ENCODE measurements around the gene DDAH2.
A peak's percentile ranks its signal among the peaks of the same experiment; 100 is the strongest.
"Not testable (repeated sequence)": the region's sequence is repeated elsewhere in the genome, so short reads cannot be mapped to it uniquely, and the experiment has no call there.

The DDAH2 gene

DNA sequence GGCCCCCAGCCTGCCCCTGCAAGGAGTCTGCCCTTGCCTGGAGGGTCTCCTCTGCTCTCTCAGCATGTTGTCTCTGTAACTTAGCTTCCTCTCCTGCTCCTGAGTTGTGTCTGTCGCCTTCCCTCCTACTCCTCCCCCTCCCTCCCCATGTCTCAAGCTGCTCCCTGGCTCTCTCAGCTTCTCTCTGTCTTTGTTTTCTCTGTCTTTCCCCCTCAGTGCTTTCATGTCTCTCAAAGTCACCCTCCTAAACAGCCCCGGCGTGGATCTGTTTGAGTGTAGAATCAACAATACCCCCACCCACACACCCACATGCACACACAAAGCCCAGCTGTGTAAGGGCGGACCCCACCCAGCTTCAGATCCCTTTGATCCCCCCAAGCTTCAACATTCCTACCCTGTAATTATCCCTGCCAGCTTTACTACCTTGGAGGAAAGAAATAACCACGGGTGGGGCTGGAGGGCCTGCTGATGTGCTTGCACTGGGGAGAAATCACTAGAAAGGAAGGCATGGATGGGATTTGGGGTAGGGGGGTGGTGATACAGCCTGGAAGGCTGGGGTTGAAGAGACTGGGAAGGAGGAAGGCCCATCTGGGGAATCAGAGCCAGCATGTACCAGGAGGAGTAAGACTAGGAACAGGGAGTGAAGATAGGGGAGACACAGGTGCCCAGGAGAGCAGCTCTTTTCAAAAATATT, 15.0 kb downstream of the DDAH2 start:
- DNase-seq (ENCODE audit: low spot score): no peak

DNA sequence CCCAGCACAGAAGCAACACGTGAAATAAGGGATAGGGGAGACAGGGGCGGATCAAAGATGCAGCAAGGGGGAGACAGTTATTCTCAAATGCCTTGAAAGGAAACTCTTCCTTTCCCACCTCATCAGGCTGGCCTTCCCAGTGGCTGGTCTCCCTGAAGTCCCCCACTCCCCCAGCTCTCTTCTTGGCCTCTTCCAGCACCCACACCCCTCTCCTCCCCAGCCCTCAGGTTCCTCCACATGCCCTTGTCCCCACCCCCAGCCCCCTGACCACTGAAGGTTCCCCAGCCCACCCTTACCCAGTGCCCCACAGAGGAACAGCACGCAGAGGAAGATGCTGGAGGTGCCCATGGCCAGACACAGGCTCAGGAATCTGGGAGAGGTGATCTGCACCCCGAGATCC, 15.6 kb downstream of the DDAH2 start:
- no peak for DNase-seq (ENCODE audit: low spot score)

DNA sequence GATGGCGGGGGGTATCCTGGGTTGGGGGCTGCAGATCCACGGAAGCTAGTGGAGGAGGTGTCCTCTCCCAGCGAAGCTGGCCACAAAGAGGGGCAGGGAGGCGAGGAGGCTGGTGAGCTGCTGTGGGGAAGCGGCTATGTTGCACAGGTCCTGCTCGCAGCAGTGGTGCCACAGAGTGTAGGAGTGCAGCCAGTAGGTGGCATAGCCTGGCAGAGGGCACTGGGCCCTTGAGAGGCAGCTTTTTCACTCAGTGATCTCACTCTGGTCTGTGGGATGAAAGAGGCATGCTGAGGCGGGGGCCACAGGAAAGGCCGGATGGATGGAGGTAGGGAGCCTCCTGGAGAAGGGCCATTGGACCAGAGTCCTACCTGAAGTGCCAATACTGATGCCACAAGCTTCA, 16.8 kb downstream of the DDAH2 start:
- DNase-seq (ENCODE audit: low spot score): no peak

DNA sequence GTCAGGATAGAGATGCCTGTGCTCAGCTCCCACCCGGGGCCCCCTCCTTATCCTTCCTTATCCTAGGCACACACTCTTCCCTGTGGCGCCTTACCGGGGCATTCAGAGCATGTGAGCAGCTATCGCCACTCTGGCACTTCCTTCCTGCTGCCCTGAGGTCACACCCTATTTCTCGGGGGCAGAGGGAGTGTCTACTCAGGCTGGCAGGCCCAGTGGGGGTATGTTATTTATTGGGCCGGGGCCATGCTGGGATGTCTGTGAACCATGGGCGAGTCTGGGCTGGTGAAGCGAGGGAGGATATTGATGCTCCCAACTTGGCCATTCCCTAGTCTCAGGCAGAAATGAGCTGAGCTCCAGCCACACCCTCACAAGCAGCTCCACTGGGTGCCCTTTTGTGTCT, 17.9 kb downstream of the DDAH2 start:
- no peak for DNase-seq (ENCODE audit: low spot score)

DNA sequence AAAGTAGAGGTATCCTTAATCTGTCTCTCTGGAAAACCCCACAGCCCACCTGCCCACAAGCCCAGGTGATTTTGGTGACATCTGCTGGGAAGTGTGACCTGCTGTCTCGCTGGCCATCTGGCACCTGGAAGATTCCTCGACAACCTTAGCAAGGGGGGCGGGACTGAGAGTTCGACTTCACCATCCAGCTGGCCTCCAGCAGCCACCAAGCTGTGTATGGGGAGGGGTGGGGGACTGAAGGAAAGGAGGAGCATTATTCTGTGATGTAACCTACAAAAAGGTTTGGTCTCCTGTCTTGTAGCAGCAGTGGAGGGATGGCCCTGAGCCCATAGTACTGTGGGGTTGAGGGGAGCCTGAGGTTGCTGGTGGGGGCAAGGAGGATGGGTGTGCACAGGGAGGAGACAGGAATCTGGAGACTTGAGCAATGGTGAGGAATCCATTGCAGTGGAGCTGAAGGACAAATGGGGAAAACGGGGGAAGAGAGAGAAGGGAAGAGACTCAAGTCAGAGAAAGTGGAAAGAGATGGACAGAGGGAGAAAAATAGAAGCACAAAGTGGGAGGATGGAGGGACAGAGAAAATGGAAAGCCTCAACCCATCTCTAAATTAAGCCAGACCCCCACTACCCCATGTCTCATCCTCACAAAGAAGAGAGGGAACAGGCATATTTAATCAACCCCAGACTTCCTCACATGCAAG, 18.4 kb downstream of the DDAH2 start:
- DNase-seq (ENCODE audit: low spot score): no peak

DNA sequence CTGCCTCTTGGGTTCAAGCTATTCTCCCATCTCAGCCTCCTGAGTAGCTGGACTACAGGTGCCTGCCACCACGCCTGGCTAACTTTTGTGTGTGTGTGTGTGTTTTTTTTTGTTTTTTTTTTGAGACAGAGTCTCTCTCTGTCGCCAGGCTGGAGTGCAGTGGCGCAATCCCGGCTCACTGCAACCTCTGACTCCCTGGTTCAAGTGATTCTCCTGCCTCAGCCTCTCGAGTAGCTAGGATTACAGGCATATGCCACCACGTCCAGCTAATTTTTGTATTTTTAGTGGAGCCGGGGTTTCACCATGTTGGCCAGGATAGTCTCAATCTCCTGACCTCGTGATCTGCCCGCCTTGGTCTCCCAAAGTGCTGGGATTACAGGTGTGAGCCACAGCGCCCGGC, 19.9 kb downstream of the DDAH2 start:
- DNase-seq (ENCODE audit: low spot score): not testable (repeated sequence)

DNA sequence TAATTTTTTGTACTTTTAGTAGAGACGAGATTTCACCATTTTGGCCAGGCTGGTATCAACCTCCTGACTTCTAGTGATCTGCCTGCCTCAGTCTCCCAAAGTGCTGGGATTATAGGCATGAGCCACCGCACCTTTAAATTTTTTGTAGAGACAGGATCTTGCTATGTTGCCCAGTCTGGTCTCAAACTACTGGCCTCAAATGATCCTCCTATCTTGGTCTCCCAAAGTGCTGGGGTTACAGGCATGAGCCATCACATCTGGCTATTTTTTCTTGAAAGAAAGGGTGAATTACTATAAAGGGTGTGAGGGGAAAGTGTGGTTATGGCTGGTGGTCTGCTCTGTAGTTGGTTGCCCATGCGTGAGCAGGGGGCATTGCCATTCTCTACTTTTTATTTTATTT, 20.9 kb downstream of the DDAH2 start:
- no peak for DNase-seq (ENCODE audit: low spot score)

DNA sequence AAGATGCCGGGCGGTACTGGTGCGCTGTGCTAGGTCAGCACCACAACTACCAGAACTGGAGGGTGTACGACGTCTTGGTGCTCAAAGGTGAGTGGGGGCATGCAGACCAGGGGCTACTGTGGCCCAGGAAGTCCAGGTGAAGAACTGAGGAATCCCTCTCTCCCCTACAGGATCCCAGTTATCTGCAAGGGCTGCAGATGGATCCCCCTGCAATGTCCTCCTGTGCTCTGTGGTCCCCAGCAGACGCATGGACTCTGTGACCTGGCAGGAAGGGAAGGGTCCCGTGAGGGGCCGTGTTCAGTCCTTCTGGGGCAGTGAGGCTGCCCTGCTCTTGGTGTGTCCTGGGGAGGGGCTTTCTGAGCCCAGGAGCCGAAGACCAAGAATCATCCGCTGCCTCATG, 21.4 kb downstream of the DDAH2 start:
- DNase-seq (ENCODE audit: low spot score): no peak

DNA sequence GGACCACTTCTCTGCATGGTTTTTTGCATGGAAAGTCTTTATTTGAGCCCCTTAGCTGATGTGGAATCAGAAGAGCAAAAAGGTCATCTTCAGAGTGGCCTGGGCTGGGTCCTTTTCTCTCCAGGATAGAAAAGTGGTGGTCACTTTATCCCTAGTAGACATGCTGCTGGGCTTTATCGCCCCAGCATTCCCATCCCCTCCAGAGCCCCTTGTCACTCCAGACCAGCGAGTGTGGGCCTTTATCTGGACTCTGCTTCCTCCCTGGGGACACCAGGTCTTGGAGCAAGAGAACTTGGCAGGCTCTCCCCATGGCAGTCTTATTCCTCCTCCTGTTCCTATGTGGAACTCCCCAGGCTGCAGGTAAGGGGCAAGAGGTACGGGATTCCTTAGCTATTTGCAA, 22.5 kb downstream of the DDAH2 start, which contains the start of gene LY6G6F:
Gene LY6G6F (plus strand): TSS at position 268 of the 400 bp plus-strand sequence. CDS start 41 bp downstream, at position 309.
- no peak for DNase-seq (ENCODE audit: low spot score)

DNA sequence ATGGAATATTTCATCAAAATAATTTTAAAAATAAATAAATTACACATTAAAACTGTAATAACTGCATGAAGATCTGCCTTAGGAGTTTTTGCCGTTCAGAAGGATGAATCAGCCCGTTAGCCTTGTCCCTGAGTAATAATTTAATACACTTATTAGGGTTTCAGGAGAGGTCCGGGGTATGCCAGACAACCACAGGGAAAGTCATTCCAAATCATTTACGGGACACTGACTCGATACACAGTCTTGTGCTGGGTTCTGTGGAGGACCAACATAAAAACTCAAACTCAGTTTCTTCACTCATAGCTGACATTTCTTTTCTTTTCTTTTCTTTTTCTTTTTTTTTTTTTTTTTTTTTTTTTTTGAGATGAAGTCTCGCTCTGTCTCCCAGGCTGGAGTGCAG, 23.2 kb downstream of the DDAH2 start:
- no peak for DNase-seq (ENCODE audit: low spot score)

DNA sequence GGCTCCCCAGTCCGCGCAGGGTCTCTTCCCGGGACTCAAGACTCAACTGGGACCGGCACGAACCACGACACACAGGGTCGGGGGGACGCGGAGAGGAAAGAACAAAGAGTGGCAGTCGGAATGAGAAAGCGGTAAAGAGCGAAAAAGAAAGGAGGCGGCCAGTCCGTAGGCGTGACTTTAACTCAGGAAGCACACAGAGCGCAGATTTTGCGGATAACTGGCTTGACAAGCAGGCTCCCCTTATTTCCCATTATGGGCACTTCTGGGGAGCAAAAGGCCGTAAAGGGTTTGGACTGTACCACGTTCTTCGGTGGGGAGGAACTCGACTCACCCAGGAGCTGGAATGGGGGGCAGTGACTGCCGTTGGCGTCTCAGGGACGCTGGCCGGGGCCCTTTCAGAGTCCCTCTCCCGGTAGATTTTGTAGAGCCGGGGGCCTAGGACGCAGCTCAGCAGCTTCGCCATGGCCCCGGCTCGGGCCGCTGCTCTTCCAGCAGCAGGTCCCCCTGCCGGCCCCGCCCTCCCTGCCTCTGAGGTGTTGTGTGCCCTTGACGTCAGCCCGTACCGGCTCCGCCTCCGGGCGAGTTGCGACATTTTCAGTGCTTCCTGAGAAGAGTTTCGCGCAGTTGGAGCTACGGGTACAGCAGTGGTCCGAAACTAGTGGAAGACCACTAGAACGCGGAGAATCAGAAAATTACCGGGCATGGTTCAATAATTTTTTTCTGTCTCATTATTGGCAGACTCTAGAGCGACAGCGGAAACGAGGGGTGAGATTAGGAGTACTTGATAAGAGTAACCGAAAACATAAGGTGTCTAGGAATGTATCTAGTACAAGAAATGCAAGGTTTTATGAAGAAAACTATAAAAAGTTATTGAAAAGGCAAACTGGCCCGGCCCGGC, 26.0 kb downstream of the DDAH2 start, which contains the start of gene ABHD16A:
Gene ABHD16A (minus strand): TSS at position 506 of the 898 bp plus-strand sequence. CDS start 43 bp downstream, at position 463.
- peak; percentile 99 for DNase-seq (ENCODE audit: low spot score)

DNA sequence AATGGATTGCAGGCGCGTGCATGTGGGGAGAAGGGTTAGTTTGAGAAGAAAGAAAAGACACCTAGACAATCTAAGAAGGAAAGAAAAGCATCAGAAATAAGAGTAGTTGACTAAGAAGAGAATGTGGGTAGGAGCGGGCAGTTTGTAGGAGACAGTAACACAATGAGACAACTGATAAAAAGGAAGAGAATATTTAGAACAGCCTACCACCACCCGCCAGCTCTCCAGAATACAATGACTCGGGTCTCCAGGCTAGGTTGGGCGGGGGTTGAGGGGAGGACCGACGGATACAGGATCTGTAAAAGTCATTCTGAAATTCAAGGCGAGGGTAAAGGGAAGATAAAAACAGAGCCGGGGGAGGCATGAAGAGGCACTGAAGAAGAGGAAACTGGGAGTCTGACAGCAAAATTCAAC, 26.7 kb downstream of the DDAH2 start:
- DNase-seq (ENCODE audit: low spot score): no peak

DNA sequence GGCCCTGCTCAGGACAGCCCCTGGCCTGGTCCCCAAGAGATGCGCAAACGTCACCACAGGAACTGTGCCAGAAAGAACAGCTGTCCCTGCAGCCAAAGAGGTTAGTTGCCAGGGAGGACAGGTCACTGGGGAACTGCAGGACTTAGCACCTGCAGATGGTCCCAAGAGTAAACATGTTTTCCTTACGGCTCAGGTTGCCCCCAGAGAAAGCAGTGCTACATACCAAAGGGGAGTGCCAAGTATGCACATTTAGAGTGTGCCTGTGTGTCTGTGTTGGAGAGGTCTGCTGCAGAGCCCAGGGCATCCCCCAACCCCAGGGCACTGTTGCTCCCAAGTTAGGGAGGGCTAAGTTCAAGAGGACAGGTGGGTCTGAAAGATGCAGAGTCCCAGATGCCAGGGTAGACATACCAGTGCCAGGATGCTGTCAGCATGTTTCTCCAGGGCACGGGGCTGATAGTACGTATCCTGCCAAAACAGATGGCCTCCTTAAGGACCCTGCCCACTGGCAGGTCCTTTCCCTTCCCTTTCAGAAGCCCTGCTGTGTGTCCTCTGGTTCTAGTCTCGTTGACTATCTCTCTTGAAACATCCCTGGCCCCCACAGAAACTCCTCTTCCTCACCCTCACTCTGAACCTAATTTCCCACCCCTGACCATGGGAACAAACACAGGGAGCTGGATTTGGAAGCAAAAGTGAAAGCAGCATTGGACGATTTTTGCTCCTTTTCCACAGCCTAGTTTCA, 27.3 kb downstream of the DDAH2 start:
- peak; percentile 42 for DNase-seq (ENCODE audit: low spot score)

DNA sequence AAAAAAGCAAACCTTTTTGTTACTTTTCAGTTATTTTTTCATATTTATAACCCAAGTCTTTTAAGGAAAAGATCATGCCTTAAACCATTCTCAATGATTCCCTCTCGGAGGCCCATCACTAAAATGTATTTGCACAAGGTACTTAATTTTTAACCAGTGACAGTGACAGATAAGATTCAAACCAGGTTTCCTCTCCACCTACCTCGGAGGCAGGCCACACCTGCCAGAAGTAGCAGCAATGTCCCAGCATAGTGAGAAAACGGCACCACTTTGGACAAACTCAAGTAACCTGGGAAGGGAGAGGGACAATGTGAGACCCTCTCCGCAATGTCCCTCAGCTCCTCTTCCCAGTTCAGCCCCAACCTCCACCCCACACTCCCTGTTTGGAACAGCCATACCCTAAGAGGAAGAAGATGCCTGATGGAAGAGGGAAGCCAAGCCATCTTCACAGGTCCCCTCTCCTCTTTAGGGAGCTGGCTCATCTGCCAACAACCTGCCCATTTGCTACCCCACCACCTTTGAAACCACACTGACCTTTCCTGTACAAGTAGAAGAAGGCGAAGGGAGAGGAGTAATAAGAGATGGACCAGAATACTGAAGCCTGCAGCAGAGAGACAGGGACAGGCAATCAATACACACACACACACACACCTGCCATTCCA, 28.2 kb downstream of the DDAH2 start:
- DNase-seq (ENCODE audit: low spot score): no peak

DNA sequence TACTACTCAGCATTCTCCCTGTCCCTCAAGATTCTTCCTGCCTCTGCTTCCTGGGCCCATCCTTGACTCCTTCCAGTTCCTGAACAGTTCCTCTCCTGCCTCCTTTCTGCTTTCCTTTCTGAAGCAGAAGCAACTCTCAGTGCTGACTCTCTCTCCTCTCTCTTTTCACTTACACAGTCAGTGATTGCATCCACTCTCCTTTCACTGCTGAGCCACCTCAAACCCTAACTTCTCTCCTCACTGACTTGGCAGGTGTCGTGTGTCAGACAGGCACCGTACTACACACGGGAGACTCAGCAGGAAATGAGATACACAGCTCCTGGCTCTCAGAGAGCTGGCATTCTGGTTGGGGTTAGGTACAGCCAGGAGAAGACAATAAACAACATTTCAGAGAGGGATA, 31.5 kb downstream of the DDAH2 start:
- DNase-seq (ENCODE audit: low spot score): no peak

DNA sequence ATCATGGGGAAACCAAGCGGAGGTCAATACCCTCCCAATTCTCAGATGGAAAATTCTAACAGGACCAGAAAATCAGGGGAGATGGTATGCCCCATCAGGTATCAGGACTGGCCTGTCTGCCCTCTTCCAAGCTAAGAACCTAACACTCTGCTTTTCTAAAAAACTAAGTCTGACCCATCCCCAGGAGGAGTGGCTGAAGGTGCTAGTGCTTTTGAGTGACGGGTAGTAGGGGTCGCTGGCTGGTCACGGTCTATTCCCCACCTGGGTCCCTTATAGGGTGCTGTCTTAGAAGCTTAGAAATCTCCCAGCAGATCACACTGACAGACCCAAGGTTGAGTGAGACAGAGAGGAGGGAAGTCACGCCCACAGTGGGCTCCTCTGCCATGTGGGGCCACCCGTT, 35.6 kb downstream of the DDAH2 start:
- DNase-seq (ENCODE audit: low spot score): no peak

DNA sequence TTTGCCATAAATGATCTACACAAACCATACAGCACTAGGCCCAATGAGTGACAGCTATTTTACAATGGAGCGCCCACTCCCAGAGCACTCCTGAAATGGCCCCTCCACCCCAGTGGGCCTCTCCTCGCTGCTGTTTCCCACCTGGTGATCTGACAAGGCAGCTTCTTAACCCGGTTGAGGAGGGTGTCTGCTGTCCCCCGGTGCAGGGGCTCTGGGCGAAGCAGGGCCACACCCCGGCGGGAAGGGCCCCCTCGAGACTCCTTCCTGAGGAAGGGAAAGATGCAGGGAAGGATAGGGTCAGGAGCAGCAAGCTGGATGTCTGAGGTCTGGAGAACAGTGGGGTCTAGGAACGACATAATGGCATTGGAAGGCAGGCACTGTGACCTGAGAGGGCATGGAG, 36.2 kb downstream of the DDAH2 start:
- no peak for DNase-seq (ENCODE audit: low spot score)

DNA sequence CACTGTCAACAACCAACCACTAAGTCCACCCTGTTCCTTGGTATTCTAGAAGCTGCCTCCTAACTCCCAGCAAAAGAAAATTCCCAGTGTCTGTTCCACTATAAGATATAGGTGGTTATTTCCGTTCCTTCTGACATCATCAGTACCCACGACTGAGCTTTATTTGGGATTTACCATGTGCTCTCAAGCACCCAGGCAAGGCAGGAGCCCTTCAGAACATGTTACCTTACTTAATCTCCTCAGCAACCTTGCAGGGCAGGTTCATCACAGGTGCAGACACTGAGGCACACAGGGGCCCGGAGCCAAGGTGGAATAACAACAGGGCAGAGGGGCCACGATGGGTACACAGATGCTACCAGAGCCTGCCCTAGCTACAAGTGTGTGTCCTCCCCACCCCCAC, 36.7 kb downstream of the DDAH2 start:
- DNase-seq (ENCODE audit: low spot score): no peak

DNA sequence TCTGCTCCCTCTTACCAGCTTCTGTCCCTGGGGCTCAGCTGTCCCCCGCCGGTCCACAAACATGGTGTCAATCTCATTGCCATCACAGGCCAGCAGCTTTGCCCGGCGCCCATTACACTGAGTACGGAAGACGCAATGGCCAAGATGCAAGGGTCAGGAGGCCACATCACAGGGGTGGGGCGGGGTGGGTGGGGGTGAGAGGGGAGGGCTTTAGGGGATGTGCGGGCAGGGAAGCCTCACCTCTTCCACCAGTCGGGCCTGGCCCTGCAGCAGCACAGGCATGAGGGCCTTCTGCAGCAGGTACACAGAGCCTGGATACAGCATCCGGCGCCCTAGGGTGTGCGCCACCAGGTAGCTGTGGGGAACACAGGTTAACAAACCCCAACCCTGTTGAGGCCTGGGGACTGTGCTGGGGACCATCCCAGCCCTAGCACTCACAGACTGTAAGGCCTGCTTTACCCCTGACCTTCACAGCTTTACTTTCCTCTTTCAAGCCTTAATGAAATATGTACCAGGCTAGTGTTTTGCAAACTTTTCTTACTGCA, 37.5 kb downstream of the DDAH2 start:
- DNase-seq (ENCODE audit: low spot score): no peak

DNA sequence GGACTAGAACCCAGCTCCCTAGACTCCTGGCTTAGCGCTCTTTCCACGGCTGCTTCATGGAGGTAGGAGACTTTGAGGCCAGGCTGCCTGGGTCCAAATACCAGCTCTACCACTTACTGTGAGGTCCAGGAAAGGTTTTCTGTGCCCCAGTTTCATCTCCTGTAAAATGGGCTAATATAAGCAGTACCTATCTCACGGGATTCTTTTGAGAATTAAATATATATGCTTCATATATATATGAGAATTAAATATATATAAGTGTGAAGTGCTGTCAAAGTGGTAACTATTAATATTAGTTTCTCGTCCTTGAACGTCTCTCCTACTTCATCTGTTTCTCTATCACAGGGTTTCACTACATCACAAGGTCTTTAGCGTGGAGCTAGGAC, 38.0 kb downstream of the DDAH2 start:
- no peak for DNase-seq (ENCODE audit: low spot score)
